ENCODE data around the gene LYPD6B. TPM values are rescaled to one million over a fixed set of nuclear protein-coding genes. Genes with fewer than 3 reads are reported as not detected.

Gene LYPD6B, protein sequence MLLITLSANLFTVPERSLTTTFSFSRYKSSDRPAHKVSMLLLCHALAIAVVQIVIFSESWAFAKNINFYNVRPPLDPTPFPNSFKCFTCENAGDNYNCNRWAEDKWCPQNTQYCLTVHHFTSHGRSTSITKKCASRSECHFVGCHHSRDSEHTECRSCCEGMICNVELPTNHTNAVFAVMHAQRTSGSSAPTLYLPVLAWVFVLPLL
- total RNA-seq, result not detected in 2 replicates

DNA sequence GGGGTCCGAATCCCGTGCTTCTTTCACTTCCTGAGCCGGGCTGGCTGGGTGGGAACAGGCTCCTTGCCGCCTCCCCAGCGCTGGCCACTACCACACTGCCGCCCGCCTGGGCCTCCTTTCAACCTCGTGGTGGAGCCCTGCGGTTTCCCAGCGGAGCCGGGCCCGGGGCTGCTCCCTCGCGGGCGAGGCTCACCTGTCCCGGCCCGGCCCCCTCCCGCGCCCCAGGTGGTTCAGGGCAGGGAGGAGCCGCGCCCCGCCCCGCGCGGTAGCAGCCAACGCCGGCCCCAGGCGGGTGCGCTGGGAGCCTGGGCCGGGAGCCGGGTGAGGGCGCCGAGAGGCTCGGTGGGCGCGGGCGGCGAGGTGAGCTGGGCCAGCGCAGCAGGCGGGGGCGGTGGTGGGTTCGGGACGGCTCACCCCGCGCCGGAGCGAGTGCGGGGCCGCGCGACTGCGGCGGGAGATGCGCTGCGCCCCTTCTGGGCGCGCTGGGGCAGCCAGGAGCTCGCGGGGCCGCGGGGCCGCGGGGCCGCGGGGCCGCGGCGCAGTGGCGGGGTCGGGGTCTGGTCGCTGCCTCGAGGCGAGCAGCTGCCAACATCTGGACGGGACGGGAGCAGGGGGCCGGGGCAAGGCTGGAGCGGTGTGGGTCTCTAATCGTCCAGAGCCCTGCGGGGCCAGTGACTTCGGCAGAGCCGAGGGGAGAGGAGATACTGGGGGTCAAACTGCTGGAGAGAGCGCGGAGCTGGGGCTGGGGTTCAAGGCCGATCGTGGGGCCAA lies at the start of gene LYPD6B:
Gene LYPD6B, plus strand, starts transcription at position 258 of the 771 bp plus-strand sequence. CDS start 92,250 bp downstream, outside the sequence.
- intact Hi-C loops (cut with micrococcal nuclease), result no loop called here

DNA sequence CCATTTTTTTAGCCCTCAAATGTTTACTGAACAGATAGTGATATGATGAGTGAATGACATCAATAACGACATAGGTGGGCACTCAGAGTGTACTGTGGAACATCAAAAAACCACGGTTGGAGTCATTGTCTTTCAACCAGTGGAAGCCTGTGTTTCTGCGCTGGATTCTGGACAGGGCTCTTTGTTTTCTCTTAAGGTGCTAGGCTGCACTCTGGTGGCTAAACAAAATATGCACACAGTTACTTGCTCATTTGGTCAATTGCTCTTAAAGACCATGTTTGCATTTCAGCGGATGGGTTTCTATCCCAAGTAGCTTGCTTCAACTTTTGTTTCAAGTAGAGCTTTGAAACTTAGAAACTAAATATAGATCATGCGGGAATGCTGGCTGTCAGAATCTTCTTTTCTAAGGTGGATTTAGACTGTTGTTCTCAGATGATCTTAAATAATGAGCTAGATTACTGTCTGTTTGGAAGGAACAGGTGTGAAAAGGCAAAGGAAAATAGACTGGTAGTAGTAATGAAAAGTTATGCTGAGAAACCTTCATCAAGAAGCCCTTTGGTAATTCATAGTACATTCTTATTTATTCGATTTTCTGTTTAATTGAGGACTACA lies 48.5 kb upstream of the LYPD6B start:
- intact Hi-C loops (cut with micrococcal nuclease), result loop anchor here (1.0 to 5.0 kb wide), 5 partner anchors 63 to 1053 kb away; no protein-coding TSS in a partner anchor

DNA sequence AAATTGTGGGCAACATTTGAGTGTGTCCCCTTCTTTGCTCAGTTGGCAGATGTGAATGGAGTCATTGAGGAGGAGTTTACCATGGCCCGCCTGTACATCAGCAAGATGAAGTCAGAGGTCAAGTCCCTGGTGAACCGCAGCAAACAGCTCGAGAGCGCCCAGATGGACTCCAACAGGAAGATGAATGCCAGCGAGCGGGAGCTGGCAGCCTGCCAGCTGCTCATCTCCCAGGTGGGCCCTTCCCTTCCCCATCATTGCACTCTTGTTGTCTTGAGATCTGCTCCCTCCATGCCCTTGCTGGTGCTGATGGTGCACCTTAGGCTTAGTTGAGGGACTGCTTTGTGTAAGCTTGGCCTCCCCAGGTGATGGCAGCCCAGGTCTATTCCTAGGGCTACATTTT lies 47.5 kb upstream of the LYPD6B start:
- intact Hi-C loops (cut with micrococcal nuclease), result loop anchor here (1.0 to 5.0 kb wide), 4 partner anchors 64 to 1054 kb away; no protein-coding TSS in a partner anchor

DNA sequence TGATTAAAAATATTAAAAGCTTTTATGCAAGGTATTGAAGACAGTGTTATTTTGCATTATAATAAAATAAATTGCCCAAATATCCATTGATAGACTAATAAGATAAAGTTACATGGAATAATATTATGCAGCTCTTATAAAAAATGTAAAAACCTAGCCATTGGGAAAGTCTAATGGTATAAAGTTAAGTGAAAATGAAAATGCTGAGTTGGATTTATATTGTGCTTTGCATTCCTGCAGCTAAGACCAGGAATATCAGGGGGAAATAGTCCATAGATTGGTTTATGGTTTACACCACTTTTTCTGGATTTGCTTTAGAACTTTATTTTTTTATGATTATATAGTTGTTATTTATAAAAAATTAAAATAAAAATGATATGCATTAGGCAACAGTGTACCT lies 46.1 kb upstream of the LYPD6B start:
- intact Hi-C loops (cut with micrococcal nuclease), result loop anchor here (5.0 kb wide), 1 partner anchor 485 kb away; no protein-coding TSS in a partner anchor

DNA sequence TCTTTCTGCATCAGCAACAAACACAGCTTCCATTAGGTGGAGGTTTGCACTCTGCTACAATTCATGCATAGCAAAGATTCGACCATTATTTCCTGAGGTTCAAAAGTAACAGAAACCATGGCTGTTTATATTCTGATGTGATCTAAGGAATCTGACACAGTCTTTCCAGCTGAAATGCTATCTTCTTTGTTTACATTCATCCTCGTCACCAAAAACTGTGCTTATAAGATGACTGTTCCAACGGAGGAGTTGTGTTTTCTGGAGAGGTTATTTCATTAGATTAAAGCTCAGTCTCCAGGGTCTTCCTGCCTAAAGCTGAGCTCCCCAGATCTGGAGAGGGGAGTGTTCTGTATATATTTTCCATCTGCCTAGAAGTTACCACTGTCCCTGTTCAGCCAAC lies 45.1 kb upstream of the LYPD6B start:
- intact Hi-C loops (cut with micrococcal nuclease), result loop anchor here (5.0 kb wide), 1 partner anchor 486 kb away; no protein-coding TSS in a partner anchor

DNA sequence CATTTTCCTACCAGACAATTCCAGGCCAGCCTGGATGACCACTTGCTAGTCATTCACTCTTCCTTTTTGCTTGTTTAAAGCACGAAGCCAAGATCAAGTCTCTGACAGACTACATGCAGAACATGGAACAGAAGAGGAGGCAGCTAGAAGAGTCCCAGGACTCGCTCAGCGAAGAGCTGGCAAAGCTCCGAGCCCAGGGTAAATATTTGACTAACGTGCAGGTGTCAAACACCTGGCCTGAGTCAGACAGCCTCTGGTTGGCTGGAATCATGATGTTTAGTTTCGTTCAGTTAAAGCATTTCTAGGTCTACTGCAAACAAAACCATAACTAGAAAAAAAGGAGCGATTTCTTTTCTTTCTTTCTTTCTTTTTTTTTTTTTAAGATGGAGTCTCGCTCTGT lies 44.2 kb upstream of the LYPD6B start:
- intact Hi-C loops (cut with micrococcal nuclease), result loop anchor here (5.0 kb wide), 1 partner anchor 487 kb away; no protein-coding TSS in a partner anchor

DNA sequence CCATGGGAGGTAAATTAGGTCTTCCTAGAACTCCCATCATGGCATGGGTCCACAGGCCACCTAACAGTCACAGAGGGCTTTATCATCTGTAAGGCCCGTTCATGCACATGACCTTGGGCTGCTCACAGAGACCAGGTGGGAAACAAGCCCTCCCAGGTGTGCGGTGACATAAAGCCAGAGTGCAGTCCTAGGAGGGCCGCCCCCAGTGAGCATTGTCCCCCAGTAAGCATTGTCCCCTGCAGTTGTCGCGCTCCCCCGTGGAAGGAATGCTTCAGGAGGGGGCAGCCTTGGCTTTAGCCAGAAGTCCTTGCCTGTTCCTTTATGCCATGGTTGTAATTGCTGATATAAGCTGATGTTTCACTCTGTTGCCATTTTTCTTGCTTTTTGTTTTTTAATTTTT lies 41.7 kb upstream of the LYPD6B start:
- intact Hi-C loops (cut with micrococcal nuclease), result no loop called here

DNA sequence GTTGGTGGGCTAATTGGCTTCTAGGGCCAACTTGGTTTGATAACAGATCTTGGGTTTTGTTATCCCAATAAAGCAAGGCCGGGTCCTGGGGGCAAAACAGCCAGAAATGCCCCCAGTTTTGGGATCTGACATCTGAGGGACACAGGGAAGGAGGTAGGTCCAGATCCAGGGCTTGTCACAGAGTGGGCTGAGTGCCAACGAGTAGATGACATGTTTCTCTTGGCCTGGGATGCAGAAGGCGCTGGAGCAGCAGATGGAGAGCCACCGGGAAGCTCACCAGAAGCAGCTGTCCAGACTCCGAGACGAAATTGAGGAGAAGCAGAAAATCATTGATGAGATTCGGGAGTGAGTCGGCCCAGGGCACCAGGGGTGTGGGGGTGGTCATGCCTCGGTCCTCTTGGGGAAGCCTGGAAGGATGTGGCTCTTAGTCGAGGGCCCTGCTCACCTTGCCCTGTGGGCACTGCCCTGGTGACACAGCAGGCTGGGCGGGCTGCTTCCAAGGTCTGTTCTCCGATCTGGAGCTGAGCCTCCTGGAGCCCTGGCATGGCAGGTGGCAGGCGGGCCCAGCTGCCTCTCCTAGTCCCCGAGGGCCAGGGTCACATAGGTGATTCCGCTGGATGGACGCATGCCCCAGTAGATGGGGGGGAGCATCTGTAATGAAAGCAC lies 40.2 kb upstream of the LYPD6B start:
- intact Hi-C loops (cut with micrococcal nuclease), result no loop called here

DNA sequence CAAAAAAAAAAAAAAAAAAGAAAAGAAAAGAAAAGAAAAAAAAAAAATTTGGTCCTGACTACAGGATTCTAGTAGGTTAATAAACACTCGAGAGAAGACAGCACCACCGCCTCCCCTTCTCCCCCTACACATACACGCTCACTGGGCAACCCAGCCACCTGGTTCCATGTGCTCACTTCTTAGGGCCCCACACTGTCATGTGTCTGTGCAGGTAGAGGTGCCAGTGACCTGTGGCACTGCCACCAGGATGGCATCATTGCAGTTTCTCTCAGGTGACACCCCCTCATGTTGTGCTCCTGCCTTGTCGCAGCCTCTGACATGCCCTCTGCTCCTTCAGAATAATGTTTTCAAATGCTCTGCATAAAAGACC lies 39.7 kb upstream of the LYPD6B start:
- intact Hi-C loops (cut with micrococcal nuclease), result no loop called here

DNA sequence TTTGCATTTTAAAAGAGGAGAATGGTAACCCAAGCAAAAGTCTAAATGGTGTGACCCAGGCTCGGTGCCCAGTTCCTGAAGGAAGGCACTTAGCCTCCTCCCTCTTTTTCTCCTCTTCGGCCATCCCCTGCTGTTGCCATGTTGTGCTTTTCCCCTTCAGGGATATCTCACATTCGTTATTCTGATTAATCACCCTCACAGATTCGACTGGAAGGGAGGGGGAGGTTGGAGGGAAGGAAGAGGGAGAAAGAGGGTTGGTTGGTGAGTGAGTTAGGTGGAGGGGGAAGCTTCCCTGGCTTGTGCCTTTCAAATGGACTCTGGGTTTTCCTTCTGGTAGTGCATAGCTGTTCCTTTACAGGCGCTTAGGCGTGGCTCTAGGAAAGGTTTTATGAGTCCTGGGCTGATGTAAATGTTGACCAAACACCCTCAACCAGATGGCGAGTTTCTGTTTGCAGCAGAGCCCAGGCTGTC lies 39.0 kb upstream of the LYPD6B start:
- intact Hi-C loops (cut with micrococcal nuclease), result no loop called here

DNA sequence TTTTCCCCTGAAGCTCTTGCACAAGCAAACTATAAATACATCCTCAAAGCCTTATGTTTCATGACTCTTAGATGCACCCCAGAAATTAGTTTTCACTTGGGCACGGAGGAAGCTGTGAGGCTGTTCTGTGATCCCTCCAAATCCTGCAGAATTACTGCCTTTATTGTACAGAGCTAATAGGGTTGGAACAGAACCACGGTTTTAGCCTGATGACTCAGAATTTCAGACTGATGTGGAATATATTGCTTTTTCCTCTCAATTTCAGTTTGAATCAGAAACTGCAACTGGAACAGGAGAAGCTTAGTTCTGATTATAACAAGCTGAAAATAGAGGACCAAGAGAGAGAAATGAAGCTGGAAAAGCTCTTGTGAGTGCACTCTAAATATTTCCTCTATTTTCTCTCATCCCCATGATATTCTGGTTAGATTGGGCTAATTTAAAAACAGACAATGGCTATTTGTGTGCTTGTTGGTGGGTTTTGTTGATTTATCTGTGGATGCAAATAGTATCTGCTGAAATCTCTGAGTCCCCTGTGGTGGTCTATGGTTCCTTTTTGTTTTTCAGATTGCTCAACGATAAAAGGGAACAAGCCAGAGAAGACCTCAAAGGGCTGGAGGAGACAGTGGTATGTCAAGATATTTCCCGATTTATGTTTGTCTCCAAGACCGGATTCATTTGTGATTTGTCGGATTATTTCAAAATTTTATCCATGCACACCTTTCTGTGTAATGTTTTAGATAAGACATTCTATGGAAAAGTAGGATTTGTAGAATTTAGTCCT lies 38.2 kb upstream of the LYPD6B start:
- intact Hi-C loops (cut with micrococcal nuclease), result no loop called here

DNA sequence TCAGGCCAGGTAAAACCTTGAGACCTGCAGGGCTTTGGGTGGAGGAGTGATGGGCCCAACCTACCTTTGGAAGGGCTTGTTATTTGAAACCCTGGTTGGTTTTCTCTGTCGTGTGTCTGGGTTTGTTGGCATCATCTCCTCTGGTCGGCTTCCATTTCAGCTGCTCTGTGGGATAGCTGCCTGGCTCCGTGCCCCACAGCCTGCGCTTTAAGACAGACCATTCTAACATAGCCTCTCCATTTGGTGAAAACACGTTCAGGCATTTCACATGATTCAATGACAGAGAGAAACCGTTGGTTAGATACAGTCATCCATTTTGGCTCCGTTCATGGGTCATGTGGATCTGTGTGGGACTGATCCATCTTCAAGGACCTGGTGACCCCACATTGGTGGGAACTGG lies 37.0 kb upstream of the LYPD6B start:
- intact Hi-C loops (cut with micrococcal nuclease), result no loop called here

DNA sequence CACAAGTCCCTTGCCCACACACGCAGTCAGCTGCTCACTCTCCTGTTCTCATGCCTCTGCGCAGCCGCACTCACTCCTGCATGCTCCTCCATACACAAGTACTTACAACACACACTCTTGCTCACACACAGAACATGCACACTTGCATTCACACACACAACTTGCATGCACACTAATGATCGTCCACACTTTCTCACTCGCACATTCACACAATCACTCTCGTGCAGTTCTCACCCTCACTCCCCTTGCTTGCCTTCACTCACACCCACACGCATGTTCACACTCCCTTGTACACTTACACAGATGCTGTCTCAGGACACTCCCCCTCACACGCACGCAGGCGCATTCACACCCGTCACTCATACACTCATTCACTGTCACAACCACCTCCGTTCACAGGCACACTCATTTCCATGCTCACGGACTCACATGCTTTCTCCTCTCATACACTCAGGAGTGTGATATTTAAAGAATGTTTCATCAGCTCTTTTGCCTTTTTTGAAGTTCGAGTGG lies 36.1 kb upstream of the LYPD6B start:
- intact Hi-C loops (cut with micrococcal nuclease), result no loop called here

DNA sequence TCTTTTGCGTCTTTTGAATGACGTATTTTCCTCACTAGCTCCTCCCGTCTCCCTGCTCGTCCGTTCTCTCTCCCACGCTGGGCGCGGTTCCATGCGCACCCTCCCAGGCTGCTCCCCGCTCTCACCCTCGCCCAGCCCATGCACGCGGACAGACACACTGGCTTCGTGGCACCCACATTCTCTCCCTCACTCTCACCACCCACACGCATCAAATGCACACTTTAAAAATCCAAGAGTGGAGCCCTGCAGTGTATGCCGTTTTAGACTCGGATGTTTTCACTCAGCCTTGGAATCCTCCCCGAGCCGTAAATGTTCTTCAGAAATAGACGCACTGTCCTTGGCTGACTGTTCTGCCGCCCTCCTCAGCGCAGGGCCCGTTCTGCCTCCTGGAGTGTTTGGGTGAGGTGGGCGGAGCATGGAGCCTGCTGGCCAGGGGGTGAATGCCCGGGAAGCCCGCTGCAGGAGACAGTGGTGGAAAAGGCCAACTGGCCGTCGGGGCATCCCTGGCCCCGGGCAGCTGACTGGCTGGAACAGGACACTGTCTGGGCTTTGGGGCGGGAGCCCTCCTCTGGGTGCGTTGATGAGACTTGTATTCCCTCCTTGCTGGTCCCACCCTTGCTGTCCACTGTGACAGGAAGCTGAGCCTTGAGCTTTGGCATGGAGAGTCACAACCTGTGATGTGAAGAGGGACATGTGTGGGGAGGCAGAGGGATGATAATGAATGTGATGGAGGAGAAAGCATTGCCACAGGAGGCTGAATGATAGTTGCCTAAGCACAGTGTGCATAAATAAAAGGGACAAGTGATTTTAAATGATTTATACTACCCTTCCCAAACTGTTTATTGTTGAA lies 35.4 kb upstream of the LYPD6B start:
- intact Hi-C loops (cut with micrococcal nuclease), result no loop called here

DNA sequence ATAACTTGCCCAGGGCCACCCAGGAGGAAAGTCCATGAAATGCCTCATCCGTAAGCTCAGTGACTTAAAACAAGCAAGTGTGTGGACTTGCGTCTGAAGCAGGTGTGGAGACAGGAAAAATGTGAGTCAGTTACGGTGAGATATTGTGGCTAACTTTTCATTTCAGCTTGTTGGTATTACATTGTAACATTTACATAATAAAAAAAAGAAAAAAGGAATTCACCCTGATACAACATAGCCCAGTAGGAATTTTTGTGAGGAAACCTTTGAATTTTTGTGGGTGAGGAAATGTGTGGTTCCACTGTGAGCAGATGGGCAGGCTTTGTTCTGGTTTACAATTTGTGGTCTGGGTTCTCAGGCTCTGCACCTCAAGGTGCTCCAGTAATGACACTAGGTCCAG lies 33.7 kb upstream of the LYPD6B start:
- intact Hi-C loops (cut with micrococcal nuclease), result no loop called here

DNA sequence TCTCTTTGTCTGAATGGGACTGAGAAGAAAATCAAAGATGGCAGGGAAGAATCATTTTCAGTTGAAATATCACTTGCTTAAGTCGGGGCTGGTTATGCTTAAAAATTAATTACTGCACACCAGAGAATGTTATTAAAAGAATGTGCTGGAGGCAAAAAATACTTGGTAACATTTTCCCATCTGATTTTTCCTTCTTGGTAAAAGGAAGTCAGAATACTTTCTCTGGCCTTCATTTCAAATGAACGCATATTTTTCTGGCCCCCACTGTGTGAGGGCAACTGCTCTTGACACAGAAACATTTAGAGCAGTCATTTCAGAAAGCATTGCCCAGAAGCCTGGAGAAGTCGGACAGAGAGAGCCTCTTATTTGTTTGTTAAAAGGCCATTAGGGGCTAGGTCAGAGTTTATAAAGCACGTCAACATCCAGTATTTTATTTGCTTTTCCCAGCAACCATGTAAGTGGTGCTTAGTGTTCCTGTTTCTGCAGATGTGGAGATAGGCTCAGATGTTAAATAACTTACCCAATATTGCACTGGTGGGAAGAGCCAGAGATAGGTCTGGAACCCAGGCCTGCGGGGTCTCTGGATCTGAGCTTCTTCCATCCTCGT lies 32.9 kb upstream of the LYPD6B start:
- intact Hi-C loops (cut with micrococcal nuclease), result no loop called here

DNA sequence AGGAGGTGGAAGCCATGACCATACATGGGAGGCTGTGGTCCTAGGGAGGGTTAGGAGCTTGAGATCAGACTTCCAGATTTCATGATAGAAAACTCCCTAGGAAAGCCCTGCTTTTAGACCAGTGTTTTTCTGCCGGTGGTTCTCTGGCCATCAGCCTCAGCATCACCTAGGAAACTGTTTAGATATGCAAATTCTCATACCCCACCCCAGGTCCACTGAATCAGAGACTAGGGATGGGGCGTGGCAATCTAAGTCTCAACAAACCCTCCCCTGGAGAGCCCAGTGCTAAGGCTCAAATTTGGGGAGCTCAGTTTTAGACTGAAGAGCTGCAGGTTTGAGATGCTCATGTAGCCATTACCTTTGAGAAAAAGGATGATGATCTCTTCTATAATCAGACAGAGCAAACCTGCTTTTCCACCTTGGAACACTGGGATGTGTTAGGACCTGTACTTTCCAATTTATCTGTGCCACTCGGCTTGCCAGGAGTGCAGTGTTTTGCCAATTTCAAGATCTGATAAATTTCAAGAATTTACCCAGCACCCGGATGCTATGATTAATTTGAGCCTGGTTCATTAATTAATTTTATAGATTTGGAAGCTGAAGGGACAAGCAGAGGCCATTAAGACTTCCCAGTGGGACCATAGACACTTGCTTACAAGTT lies 31.5 kb upstream of the LYPD6B start:
- intact Hi-C loops (cut with micrococcal nuclease), result no loop called here

DNA sequence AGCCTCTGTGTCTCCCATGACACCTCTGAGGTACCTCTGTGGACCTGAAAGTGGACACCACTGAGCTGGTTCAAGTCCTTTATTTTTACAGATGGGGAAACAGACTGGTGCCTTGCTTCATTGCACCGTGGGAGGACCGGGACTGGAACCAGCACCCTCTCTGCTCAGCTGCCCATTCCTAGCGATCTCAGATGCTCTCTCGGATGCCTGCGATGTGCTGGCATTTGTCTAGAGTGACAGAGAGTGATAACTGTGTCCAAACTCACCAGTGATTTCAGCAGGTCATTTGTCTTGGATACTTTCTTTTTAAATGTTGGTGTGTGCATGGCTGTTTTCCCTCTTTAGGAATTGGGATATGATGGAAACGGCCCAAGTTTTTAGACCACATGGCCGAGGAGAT lies 30.1 kb upstream of the LYPD6B start:
- intact Hi-C loops (cut with micrococcal nuclease), result no loop called here
